HG03039 (cell line): ENCODE results near the gene KDSR.

Experiments used
- ATAC-seq: cut with Tn5 transposase; IDR thresholded peaks from one replicate; pipeline ENCODE4 v1.9.1; 2021; ENCODE audit warnings: mild to moderate bottlenecking, moderate library complexity; ENCODE audit not compliant: unreplicated experiment

KDSR gene

DNA sequence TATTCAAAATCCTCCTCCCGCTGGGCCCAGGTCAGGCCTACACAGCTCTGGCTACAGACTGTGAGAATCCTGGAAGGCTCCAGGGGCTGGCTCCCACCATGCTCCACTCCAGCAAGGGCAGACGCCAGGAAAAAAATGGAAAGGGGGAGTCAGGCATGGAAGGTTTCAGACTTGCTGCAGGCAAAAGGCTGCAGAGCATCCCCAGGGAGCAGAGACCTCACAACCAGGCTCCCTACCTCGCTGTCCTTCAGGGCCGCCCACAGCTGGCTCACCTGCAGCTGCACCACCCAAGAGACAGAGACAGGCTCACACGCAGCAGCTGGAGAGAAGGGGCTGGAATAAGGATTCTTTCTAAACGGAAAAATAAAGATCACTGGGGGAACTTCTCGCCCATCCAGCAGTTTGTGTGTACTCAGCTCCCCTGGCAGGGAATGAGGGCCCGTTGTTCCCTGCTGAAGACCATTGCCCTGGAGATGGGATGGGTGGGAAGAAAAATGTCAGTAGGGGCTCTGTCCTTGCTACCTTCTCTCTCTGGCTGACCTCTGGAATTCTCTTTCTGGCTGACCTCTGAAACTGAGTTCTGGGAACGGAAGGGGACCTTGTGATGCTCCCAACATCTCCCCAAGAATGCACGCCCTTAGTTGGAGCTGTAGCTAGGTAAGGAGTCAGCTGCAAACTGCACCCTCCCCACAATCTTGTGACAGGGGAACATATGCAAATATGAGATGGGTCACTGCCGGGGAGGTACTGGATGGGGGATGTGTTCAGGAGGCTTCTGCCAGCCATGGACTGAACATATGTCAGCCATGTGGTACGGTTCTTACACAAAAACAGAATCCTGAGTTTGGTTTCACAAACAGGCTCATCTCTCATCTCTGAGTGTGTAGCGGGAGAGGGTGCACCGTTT is 81.9 kb downstream of the KDSR start:
- ATAC-seq: peak; percentile 96

- no peak for ATAC-seq
Measured at GRCh38 chr18:63284173-63284799, 82.7 kb downstream of the KDSR start.

DNA sequence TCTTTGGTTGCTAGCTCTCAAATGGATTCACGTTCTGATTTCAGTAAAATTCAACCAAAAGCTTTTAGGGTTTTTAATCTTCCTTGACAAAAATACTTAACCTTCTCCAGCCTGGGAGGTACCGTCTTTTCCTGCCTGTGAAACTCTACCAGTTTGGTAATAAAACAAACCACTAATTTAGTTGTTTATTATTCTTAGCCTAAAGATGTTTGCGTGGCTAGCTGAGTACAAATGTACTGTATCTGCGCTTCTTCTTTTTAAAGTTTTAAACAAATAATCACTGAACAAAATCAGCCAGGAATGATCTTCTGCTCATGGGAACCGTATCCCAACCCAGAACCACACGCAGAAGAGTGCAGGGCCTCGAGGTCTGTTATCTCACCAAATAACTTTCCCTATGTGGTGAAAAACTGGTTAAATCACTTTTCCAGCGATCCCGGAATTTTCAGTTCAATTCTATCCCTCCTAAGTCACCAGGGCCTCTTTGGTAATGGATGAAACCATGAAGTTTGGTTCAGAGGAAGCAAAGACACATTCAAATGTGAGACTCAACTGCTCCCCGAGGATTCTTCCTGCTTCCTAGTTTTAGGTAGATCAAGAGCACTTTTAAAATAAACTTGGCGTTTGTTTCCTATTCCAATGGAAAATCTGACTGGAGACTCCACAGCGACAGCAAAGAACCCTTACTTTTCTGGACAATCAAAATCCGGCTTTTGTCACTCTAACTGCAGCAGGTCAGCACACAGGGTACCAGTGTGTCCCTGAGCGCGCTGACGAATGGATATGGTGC is 83.5 kb downstream of the KDSR start:
- ATAC-seq: no peak

DNA sequence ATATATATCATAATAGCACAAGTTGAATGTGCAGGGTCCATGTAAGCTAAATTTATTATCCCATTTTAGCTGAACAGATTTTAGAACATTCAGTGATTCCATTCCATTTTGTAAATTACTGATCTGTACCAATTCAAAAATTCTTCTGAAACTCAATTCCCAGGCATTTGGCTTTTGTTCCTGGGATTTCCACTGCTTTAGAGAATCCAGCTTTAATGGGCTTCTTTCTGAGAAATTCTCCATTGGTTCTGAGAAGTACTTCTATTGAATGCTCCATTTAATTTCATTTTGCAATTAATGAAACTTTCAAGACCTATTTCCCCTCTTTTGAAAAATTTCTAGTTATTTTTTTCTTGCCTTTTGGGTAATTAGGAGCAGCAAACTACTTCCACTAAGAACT is 84.2 kb downstream of the KDSR start:
- no peak for ATAC-seq
